Neural cell (in vitro differentiated cells): Measurements from ENCODE around the gene CSH2. TPM values are rescaled to one million over a fixed set of nuclear protein-coding genes. Genes with fewer than 3 reads are reported as not detected.
"Not testable (repeated sequence)": the region's sequence is repeated elsewhere in the genome, so short reads cannot be mapped to it uniquely, and the experiment has no call there.

Source experiments
- H2AFZ ChIP-seq: fragments of 200-600, 300-800 bp; sonication (generic), shearing (Covaris generic); 2 replicates; pipeline ENCODE4 v1.6.0; 2014; ENCODE audit warnings: low read depth, mild to moderate bottlenecking, antibody characterized with exemption, low read length, moderate library complexity
- H3F3A ChIP-seq: fragments of 200-600 bp; shearing (Covaris generic); 2 replicates; pipeline ENCODE4 v1.6.1; 2016; ENCODE audit warnings: mild to moderate bottlenecking, moderate library complexity, mixed read lengths, antibody characterized with exemption, low read length; ENCODE audit not compliant: insufficient read depth, poor library complexity, severe bottlenecking
- H3K27ac ChIP-seq: fragments of 200-600, 300-800 bp; sonication (generic), shearing (Covaris generic); 2 replicates; pipeline ENCODE4 v1.5.1; 2014; ENCODE audit warnings: mild to moderate bottlenecking, low read length, moderate library complexity
- H3K27me3 ChIP-seq: fragments of 300-800, 200-600 bp; sonication (generic), shearing (Covaris generic); 2 replicates; pipeline ENCODE4 v1.6.0; 2014; ENCODE audit warnings: mild to moderate bottlenecking, low read depth, low read length, moderate library complexity; ENCODE audit not compliant: insufficient read depth
- H3K36me3 ChIP-seq: fragments of 300-800, 200-600 bp; sonication (generic), shearing (Covaris generic); 2 replicates; pipeline ENCODE4 v1.5.1; 2014; ENCODE audit warnings: mild to moderate bottlenecking, antibody characterized with exemption, low read length, moderate library complexity; ENCODE audit not compliant: insufficient read depth
- H3K4me2 ChIP-seq: fragments of 300-800, 200-600 bp; sonication (generic), shearing (Covaris generic); 2 replicates; pipeline ENCODE4 v1.6.0; 2014; ENCODE audit warnings: mild to moderate bottlenecking, low read length
- H3K4me3 ChIP-seq: fragments of 300-800, 200-600 bp; sonication (generic), shearing (Covaris generic); 2 replicates; pipeline ENCODE4 v1.5.1; 2014; ENCODE audit warnings: mild to moderate bottlenecking, low read length, moderate library complexity
- H3K79me2 ChIP-seq: fragments of 200-600 bp; shearing (Covaris generic); replicated peaks from 2 replicates; pipeline ENCODE4 v1.6.0; 2014; ENCODE audit warnings: mild to moderate bottlenecking, low read length, moderate library complexity; ENCODE audit not compliant: insufficient read depth
- H3K9ac ChIP-seq: fragments of 300-800, 200-600 bp; sonication (generic), shearing (Covaris generic); 2 replicates; pipeline ENCODE4 v1.6.1; 2016; ENCODE audit warnings: mild to moderate bottlenecking, low read length, mixed read lengths
- H3K9me2 ChIP-seq: fragments of 200-600 bp; shearing (Covaris generic); 2 replicates; pipeline ENCODE4 v1.6.1; 2016; ENCODE audit warnings: mild to moderate bottlenecking, low read length, mixed read lengths; ENCODE audit not compliant: insufficient read depth
- H3K9me3 ChIP-seq: fragments of 200-600, 300-800 bp; sonication (generic), shearing (Covaris generic); 2 replicates; pipeline ENCODE4 v1.6.1; 2016; ENCODE audit warnings: mild to moderate bottlenecking, mixed run types, low read length, moderate library complexity, mixed read lengths
- H4K20me1 ChIP-seq: fragments of 200-600 bp; shearing (Covaris generic); 2 replicates; pipeline ENCODE4 v1.6.1; 2016; ENCODE audit warnings: mild to moderate bottlenecking, mixed run types; ENCODE audit not compliant: insufficient read depth
- CTCF ChIP-seq: fragments of 450-650 bp; IDR thresholded peaks from 2 replicates; pipeline ENCODE4 v1.5.1; 2014; ENCODE audit warnings: antibody characterized with exemption, mild to moderate bottlenecking, moderate library complexity; ENCODE audit not compliant: poor library complexity, severe bottlenecking
- EP300 ChIP-seq: fragments of 450-650 bp; conservative IDR thresholded peaks from 2 replicates; pipeline ENCODE4 v1.6.1; 2014; ENCODE audit warnings: antibody characterized with exemption, mild to moderate bottlenecking, moderate library complexity; ENCODE audit not compliant: poor library complexity, severe bottlenecking
- EZH2 ChIP-seq: fragments of 200-600, 300-800 bp; shearing (Covaris generic), sonication (generic); IDR thresholded peaks from 2 replicates; pipeline ENCODE4 v1.6.1; 2014; ENCODE audit warnings: antibody characterized with exemption, low read length, borderline replicate concordance, mild to moderate bottlenecking; ENCODE audit not compliant: insufficient read depth, poor library complexity, severe bottlenecking
- MXI1 ChIP-seq: fragments of 450-650 bp; conservative IDR thresholded peaks from 2 replicates; pipeline ENCODE4 v1.6.1; 2014; ENCODE audit warnings: antibody characterized with exemption, mild to moderate bottlenecking; ENCODE audit not compliant: poor library complexity, severe bottlenecking
- POLR2AphosphoS5 ChIP-seq: IDR thresholded peaks from 2 replicates; pipeline ENCODE4 v1.6.1; 2012
- RAD21 ChIP-seq: fragments of 450-650 bp; conservative IDR thresholded peaks from 2 replicates; pipeline ENCODE4 v1.6.1; 2014; ENCODE audit warnings: antibody characterized with exemption, mild to moderate bottlenecking, moderate library complexity
- REST ChIP-seq: IDR thresholded peaks from 2 replicates; pipeline ENCODE4 v1.6.1; 2012; ENCODE audit warnings: borderline replicate concordance
- SMC3 ChIP-seq: fragments of 450-650 bp; conservative IDR thresholded peaks from 2 replicates; pipeline ENCODE4 v1.6.1; 2014; ENCODE audit warnings: antibody characterized with exemption, mild to moderate bottlenecking, moderate library complexity; ENCODE audit not compliant: poor library complexity
- TAF1 ChIP-seq: IDR thresholded peaks from 2 replicates; pipeline ENCODE4 v1.6.1; 2012; ENCODE audit warnings: low read depth
- polyA plus RNA-seq: library from polyadenylated mRNA; depleted of rRNA; stranded (reverse); fragments of >200 nt; gene quantifications from 2 replicates; pipeline ENCODE4 v1.2.3, GENCODE V29; 2014

Gene CSH2
- polyA plus RNA-seq, 1 donor from 2014 or later: not detected

- not testable (repeated sequence) for H3K9me3 ChIP-seq, H3K9ac ChIP-seq, H2AFZ ChIP-seq, H3F3A ChIP-seq, H3K36me3 ChIP-seq, H3K9me2 ChIP-seq, H3K79me2 ChIP-seq, H3K27ac ChIP-seq, H4K20me1 ChIP-seq, H3K27me3 ChIP-seq, H3K4me2 ChIP-seq, H3K4me3 ChIP-seq
Observed at GRCh38 chr17:63918789-63919305, 45.4 kb upstream of the CSH2 start, which contains the start of gene GH1. TSS of gene GH1 (minus strand) at chr17:63918839. CDS start at chr17:63918776, 63 bp downstream.

GRCh38 chr17:63918305-63918704, 44.8 kb upstream of the CSH2 start:
- no peaks in the 10 kb centered on the region for H3K27me3 ChIP-seq
- no peak for TF ChIP-seq POLR2AphosphoS5
- TF ChIP-seq EZH2: no peak
- TF ChIP-seq MXI1: no peak
- no peak for TF ChIP-seq CTCF
- TF ChIP-seq RAD21: no peak
- no peak for TF ChIP-seq REST
- no peak for TF ChIP-seq SMC3
- no peaks in the 10 kb centered on the region for H3K9me2 ChIP-seq
- H3K79me2 ChIP-seq: no peaks in the 10 kb centered on the region
- no peak overlapping the region for H3K9ac ChIP-seq
- no peak overlapping the region for H3K4me3 ChIP-seq
- no peaks in the 10 kb centered on the region for H4K20me1 ChIP-seq
- no peaks in the 10 kb centered on the region for H3F3A ChIP-seq
- H2AFZ ChIP-seq: no peak overlapping the region
- H3K4me2 ChIP-seq: no peak overlapping the region
- no peaks in the 10 kb centered on the region for H3K9me3 ChIP-seq
- no peaks in the 10 kb centered on the region for H3K36me3 ChIP-seq
- H3K27ac ChIP-seq: no peak overlapping the region

- H3K4me2 ChIP-seq: no peak overlapping the region
- TF ChIP-seq EZH2: no peak
- no peak for TF ChIP-seq CTCF
- TF ChIP-seq POLR2AphosphoS5: no peak
- no peak for TF ChIP-seq TAF1
- TF ChIP-seq RAD21: no peak
- TF ChIP-seq MXI1: no peak
- no peak for TF ChIP-seq EP300
- TF ChIP-seq REST: no peak
- TF ChIP-seq SMC3: no peak
Observed at GRCh38 chr17:63917646-63918045, 44.2 kb upstream of the CSH2 start.

More at GRCh38 chr17:63917646-63918045, 44.2 kb upstream of the CSH2 start:
- Histone ChIP-seq H3K27ac (no peak overlapping the region), H2AFZ (no peak overlapping the region), H3K4me3 (no peak overlapping the region), H4K20me1 (no peaks in the 10 kb centered on the region), H3F3A (no peaks in the 10 kb centered on the region), H3K9me3 (no peaks in the 10 kb centered on the region), H3K9ac (no peak overlapping the region), H3K9me2 (no peaks in the 10 kb centered on the region), H3K27me3 (no peaks in the 10 kb centered on the region), H3K79me2 (no peaks in the 10 kb centered on the region), H3K36me3 (no peaks in the 10 kb centered on the region)
